ENCODE data around the gene SYNGR3. TPM values are rescaled to one million over a fixed set of nuclear protein-coding genes. Genes with fewer than 3 reads are reported as not detected.

SYNGR3 gene
- polyA plus RNA-seq, 1 donor (not counting 4 experiments of a cell fraction or from before 2014, with no cell fraction given) = 0.30 TPM

DNA sequence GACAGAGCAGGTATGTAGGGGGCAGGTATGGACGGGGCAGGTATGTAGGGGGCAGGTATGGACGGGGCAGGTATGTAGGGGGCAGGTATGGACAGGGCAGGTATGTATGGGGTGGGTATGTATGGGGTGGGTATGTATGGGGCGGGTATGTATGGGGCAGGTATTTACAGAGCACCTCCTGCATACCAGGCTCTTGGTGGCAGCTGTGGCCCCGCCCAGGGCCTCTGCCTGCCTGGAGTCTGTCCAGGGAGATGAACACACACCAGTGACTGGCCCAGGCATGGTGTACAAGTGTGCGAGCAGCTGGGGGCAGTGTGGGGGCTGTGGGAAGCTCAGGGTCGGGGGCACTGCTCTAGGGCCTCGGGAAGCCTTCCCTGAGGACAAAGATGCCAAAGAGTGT, 39.7 kb upstream of the SYNGR3 start:
- FAIRE-seq (peak; percentile 88), DNase-seq (ENCODE audit: low read depth, low spot score) (peak; percentile 100)
- Histone ChIP-seq H3K27me3 (ENCODE audit: control insufficient read depth, extremely low read depth, insufficient read depth, low read length) (no peaks in the 10 kb centered on the region), H3K36me3 (ENCODE audit: control insufficient read depth in 2 of 2, extremely low read depth in 1 of 2, insufficient read depth in 2 of 2, low read length in 2 of 2) (no peaks in the 10 kb centered on the region), H3K4me1 (ENCODE audit: control insufficient read depth, extremely low read depth, insufficient read depth, low read length) (peaks cover 23% of the 10 kb centered on the region), H4K20me1 (ENCODE audit: control insufficient read depth, extremely low read depth, insufficient read depth, low read length) (no peaks in the 10 kb centered on the region), H2AFZ (ENCODE audit: control insufficient read depth, low read length) (peak overlapping the region; percentile 52), H3K9me3 (ENCODE audit: control insufficient read depth, low read depth, low read length) (no peaks in the 10 kb centered on the region), H3K9ac (ENCODE audit: control insufficient read depth, extremely low read depth, insufficient read depth, low read length) (peak overlapping the region; percentile 18), H3K79me2 (ENCODE audit: control insufficient read depth, insufficient read depth, low read length) (no peaks in the 10 kb centered on the region), H3K27ac (ENCODE audit: control insufficient read depth, insufficient read depth, low read length) (peak overlapping the region; percentile 56), H3K9me1 (ENCODE audit: control insufficient read depth, extremely low read depth, insufficient read depth, low read length) (no peaks in the 10 kb centered on the region), H3K4me2 (ENCODE audit: control insufficient read depth, extremely low read depth, insufficient read depth, low read depth, low read length) (peak overlapping the region; percentile 20), H3K4me3 (ENCODE audit: control insufficient read depth in 2 of 3, extremely low read depth in 1 of 3, insufficient read depth in 2 of 3, low read depth in 1 of 3, low read length in 3 of 3) (no peak overlapping the region)
- TF ChIP-seq EZH2 (IDR thresholded peaks at IDR 0.05; ENCODE audit: low read length) = no peak
- TF ChIP-seq, protein P1, sequence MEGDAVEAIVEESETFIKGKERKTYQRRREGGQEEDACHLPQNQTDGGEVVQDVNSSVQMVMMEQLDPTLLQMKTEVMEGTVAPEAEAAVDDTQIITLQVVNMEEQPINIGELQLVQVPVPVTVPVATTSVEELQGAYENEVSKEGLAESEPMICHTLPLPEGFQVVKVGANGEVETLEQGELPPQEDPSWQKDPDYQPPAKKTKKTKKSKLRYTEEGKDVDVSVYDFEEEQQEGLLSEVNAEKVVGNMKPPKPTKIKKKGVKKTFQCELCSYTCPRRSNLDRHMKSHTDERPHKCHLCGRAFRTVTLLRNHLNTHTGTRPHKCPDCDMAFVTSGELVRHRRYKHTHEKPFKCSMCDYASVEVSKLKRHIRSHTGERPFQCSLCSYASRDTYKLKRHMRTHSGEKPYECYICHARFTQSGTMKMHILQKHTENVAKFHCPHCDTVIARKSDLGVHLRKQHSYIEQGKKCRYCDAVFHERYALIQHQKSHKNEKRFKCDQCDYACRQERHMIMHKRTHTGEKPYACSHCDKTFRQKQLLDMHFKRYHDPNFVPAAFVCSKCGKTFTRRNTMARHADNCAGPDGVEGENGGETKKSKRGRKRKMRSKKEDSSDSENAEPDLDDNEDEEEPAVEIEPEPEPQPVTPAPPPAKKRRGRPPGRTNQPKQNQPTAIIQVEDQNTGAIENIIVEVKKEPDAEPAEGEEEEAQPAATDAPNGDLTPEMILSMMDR (optimal IDR thresholded peaks at IDR 0.05 in 1 of 3, IDR thresholded peaks at IDR 0.05 in 1 of 3, conservative IDR thresholded peaks at IDR 0.05 in 1 of 3; ENCODE audit: extremely low read depth in 1 of 3, insufficient read depth in 2 of 3, low read length in 3 of 3) = peak in 2 of 3 experiments; percentile 46 to 56
- dilution Hi-C loops (cut with MboI; ENCODE audit: extremely low pct_ligation_motif_present, low sequenced_read_pairs) = no loop called here

DNA sequence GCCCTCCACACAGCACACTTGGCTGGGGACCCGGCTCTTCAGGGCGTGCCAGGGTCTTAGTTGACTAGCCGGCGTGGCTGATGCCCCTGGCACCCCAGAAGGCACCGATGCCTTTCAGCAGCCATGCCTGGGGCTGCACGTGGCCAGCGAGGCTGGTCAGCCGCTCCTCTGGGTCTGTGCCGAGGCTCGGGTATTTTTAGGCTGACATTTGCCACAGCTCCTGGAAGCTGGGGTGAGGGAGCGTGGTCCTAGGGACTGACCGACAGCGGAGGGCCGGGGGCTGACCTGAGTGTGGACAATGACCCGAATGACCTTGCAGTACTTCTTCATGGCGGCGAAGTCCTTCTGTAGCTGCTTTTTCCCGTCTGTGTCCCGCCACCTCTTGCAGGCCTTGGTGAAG, 39.2 kb upstream of the SYNGR3 start:
- DNase-seq (ENCODE audit: low read depth, low spot score) = no peak
- Histone ChIP-seq H3K27ac (ENCODE audit: control insufficient read depth, insufficient read depth, low read length) (peak overlapping the region; percentile 56), H3K9me1 (ENCODE audit: control insufficient read depth, extremely low read depth, insufficient read depth, low read length) (no peaks in the 10 kb centered on the region), H3K4me2 (ENCODE audit: control insufficient read depth, extremely low read depth, insufficient read depth, low read depth, low read length) (peak overlapping the region; percentile 20), H3K9ac (ENCODE audit: control insufficient read depth, extremely low read depth, insufficient read depth, low read length) (peak overlapping the region; percentile 18), H3K4me1 (ENCODE audit: control insufficient read depth, extremely low read depth, insufficient read depth, low read length) (peaks cover 23% of the 10 kb centered on the region), H3K9me3 (ENCODE audit: control insufficient read depth, low read depth, low read length) (no peaks in the 10 kb centered on the region), H3K36me3 (ENCODE audit: control insufficient read depth in 2 of 2, extremely low read depth in 1 of 2, insufficient read depth in 2 of 2, low read length in 2 of 2) (no peaks in the 10 kb centered on the region), H3K27me3 (ENCODE audit: control insufficient read depth, extremely low read depth, insufficient read depth, low read length) (no peaks in the 10 kb centered on the region), H4K20me1 (ENCODE audit: control insufficient read depth, extremely low read depth, insufficient read depth, low read length) (no peaks in the 10 kb centered on the region), H3K79me2 (ENCODE audit: control insufficient read depth, insufficient read depth, low read length) (no peaks in the 10 kb centered on the region), H3K4me3 (ENCODE audit: control insufficient read depth in 2 of 3, extremely low read depth in 1 of 3, insufficient read depth in 2 of 3, low read depth in 1 of 3, low read length in 3 of 3) (peak overlapping the region in 1 of 3 experiments; percentile 19), H2AFZ (ENCODE audit: control insufficient read depth, low read length) (peak overlapping the region; percentile 52)
- no peak for FAIRE-seq
- dilution Hi-C loops (cut with MboI; ENCODE audit: extremely low pct_ligation_motif_present, low sequenced_read_pairs) = no loop called here
- no peak for TF ChIP-seq EZH2 (IDR thresholded peaks at IDR 0.05; ENCODE audit: low read length)
- TF ChIP-seq, protein P1 (optimal IDR thresholded peaks at IDR 0.05 in 1 of 3, IDR thresholded peaks at IDR 0.05 in 1 of 3, conservative IDR thresholded peaks at IDR 0.05 in 1 of 3; ENCODE audit: extremely low read depth in 1 of 3, insufficient read depth in 2 of 3, low read length in 3 of 3) = no peak
